ENCODE measurements around the gene BABAM1. TPM values are rescaled to one million over a fixed set of nuclear protein-coding genes. Genes with fewer than 3 reads are reported as not detected.

The BABAM1 gene
- total RNA-seq, 1 donor from 2014 or later = 79.1 TPM

GRCh38 chr19:17325881-17326594, 58.8 kb downstream of the BABAM1 start:
- peak overlapping the region; percentile 51 for H3K4me3 Mint-ChIP-seq
- no peaks in the 10 kb centered on the region for H3K9me3 Mint-ChIP-seq
- TF ChIP-seq CTCF (conservative IDR thresholded peaks at IDR 0.05) = no peak
- peaks cover 6% of the 10 kb centered on the region for H3K4me1 Mint-ChIP-seq
- no peak for DNase-seq (ENCODE audit: low read depth, low spot score)
- H3K27ac Mint-ChIP-seq (ENCODE audit: unreplicated experiment) = no peak overlapping the region
- H3K27me3 Mint-ChIP-seq (ENCODE audit: low read depth) = peaks cover 21% of the 10 kb centered on the region
- H3K36me3 Mint-ChIP-seq (ENCODE audit: low read depth) = peaks cover 6% of the 10 kb centered on the region

- DNase-seq (ENCODE audit: low read depth, low spot score) = no peak
- H3K4me1 Mint-ChIP-seq = peaks cover 6% of the 10 kb centered on the region
- peaks cover 21% of the 10 kb centered on the region for H3K27me3 Mint-ChIP-seq (ENCODE audit: low read depth)
- H3K4me3 Mint-ChIP-seq = peak overlapping the region; percentile 49
- no peaks in the 10 kb centered on the region for H3K9me3 Mint-ChIP-seq
- peaks cover 6% of the 10 kb centered on the region for H3K36me3 Mint-ChIP-seq (ENCODE audit: low read depth)
- no peak for TF ChIP-seq CTCF (conservative IDR thresholded peaks at IDR 0.05)
- no peak overlapping the region for H3K27ac Mint-ChIP-seq (ENCODE audit: unreplicated experiment)
Measured at GRCh38 chr19:17326595-17326966, 59.3 kb downstream of the BABAM1 start.

- TF ChIP-seq CTCF (conservative IDR thresholded peaks at IDR 0.05) = no peak
- DNase-seq (ENCODE audit: low read depth, low spot score) = no peak
- Mint-ChIP-seq H3K27me3 (ENCODE audit: low read depth) (peaks cover 21% of the 10 kb centered on the region), H3K4me3 (peak overlapping the region; percentile 49), H3K27ac (ENCODE audit: unreplicated experiment) (no peak overlapping the region), H3K36me3 (ENCODE audit: low read depth) (peaks cover 6% of the 10 kb centered on the region), H3K9me3 (no peaks in the 10 kb centered on the region), H3K4me1 (peaks cover 6% of the 10 kb centered on the region)
Measured at GRCh38 chr19:17327068-17327653, 59.9 kb downstream of the BABAM1 start.

GRCh38 chr19:17327654-17328516, 60.6 kb downstream of the BABAM1 start:
- peak; percentile 60 for DNase-seq (ENCODE audit: low read depth, low spot score)
- Mint-ChIP-seq H3K9me3 (no peaks in the 10 kb centered on the region), H3K36me3 (ENCODE audit: low read depth) (peaks cover 10% of the 10 kb centered on the region), H3K4me3 (peak overlapping the region; percentile 91), H3K27me3 (ENCODE audit: low read depth) (peaks cover 26% of the 10 kb centered on the region), H3K27ac (ENCODE audit: unreplicated experiment) (no peak overlapping the region), H3K4me1 (peaks cover 10% of the 10 kb centered on the region)
- TF ChIP-seq CTCF (conservative IDR thresholded peaks at IDR 0.05) = peak; percentile 65

Other genes with a start within 250 kb of the BABAM1 start
- gene CPAMD8, start 240.6 kb upstream of the BABAM1 start, total RNA-seq = 14.5 and 17.0 TPM in 2 replicates
- gene HAUS8, start 192.0 kb upstream of the BABAM1 start, total RNA-seq = 36.5 and 46.4 TPM in 2 replicates
- 113 and 119 TPM in 2 replicates for gene MYO9B, start 191.7 kb upstream of the BABAM1 start, total RNA-seq
- gene USE1, start 52.1 kb upstream of the BABAM1 start, total RNA-seq = 15.7 and 17.6 TPM in 2 replicates
- 10.4 and 12.0 TPM in 2 replicates for gene OCEL1, start 41.2 kb upstream of the BABAM1 start, total RNA-seq
- gene NR2F6, start 21.5 kb upstream of the BABAM1 start, total RNA-seq = 52.8 and 57.6 TPM in 2 replicates
- gene USHBP1, start 2.7 kb upstream of the BABAM1 start, total RNA-seq = 0.23 and 0.57 TPM in 2 replicates
- 4.5 and 4.9 TPM in 2 replicates for gene ANKLE1, start 14.5 kb downstream of the BABAM1 start, total RNA-seq
- gene ABHD8, start 36.0 kb downstream of the BABAM1 start, total RNA-seq = 8.1 and 8.5 TPM in 2 replicates
- gene MRPL34, start 38.4 kb downstream of the BABAM1 start, total RNA-seq = 73.4 and 74.2 TPM in 2 replicates
- gene DDA1, start 42.1 kb downstream of the BABAM1 start, total RNA-seq = 44.9 and 49.9 TPM in 2 replicates
- 37.4 and 43.3 TPM in 2 replicates for gene ANO8, start 67.4 kb downstream of the BABAM1 start, total RNA-seq
- gene GTPBP3, start 70.1 kb downstream of the BABAM1 start, total RNA-seq = 57.8 TPM in 2 replicates
- 0.82 and 1.8 TPM in 2 replicates for gene PLVAP, start 109.9 kb downstream of the BABAM1 start, total RNA-seq
- not detected in 2 replicates for gene CCDC194, start 126.8 kb downstream of the BABAM1 start, total RNA-seq
- gene BST2, start 138.2 kb downstream of the BABAM1 start, total RNA-seq = not detected in 2 replicates
- 47.6 and 48.1 TPM in 2 replicates for gene MVB12A, start 152.6 kb downstream of the BABAM1 start, total RNA-seq
- 0.71 and 0.96 TPM in 2 replicates for gene TMEM221, start 181.2 kb downstream of the BABAM1 start, total RNA-seq
- gene NXNL1, start 193.5 kb downstream of the BABAM1 start, total RNA-seq = not detected in 2 replicates
- gene SLC27A1, start 203.1 kb downstream of the BABAM1 start, total RNA-seq = 17.4 and 17.9 TPM in 2 replicates
- 91.2 and 99.7 TPM in 2 replicates for gene PGLS, start 244.2 kb downstream of the BABAM1 start, total RNA-seq

Data from neural crest cell (in vitro differentiated cells).